Posterior vena cava (tissue), 2 donors: ENCODE data around the gene SLC13A3. TPM values are rescaled to one million over a fixed set of nuclear protein-coding genes. Genes with fewer than 3 reads are reported as not detected.
A peak's percentile ranks its signal among the peaks of the same experiment; 100 is the strongest.

Experiments used
- DNase-seq: peaks from one replicate; pipeline ENCODE4 v3.0.0-alpha.2; 2020; ENCODE audit warnings: low spot score
- intact Hi-C, 2 donors: fragments of 100-400 bp; cut with DNase I; formaldehyde crosslinking; loops; one replicate each; pipeline versions ENCODE4 v1.14.1 to v1.14.2; 2022 to 2023
- total RNA-seq, 2 donors: library from RNA; stranded (reverse); fragmentation: NEBNext Ultra II Directional; extraction: Animal tissue kit (Norgen Biotek cat#: 25700); gene quantifications; one replicate each; pipeline ENCODE4 v1.2.1, GENCODE V29; 2021
- donor health status: DM: yes; HTN: yes; CAD: no.
- donor health status: DM: yes; HTN: yes; CAD: no.

Gene SLC13A3
- total RNA-seq, 2 donors from 2014 or later, result 1.7 to 2.3 TPM

- DNase-seq, result no peak
- intact Hi-C loops, result no loop called here
These were observed 60.8 kb downstream of the SLC13A3 start for GRCh38 chr20:46590443-46590842.

GRCh38 chr20:46588532-46589511, 62.4 kb downstream of the SLC13A3 start:
- intact Hi-C loops, result no loop called here
- no peak for DNase-seq

DNA sequence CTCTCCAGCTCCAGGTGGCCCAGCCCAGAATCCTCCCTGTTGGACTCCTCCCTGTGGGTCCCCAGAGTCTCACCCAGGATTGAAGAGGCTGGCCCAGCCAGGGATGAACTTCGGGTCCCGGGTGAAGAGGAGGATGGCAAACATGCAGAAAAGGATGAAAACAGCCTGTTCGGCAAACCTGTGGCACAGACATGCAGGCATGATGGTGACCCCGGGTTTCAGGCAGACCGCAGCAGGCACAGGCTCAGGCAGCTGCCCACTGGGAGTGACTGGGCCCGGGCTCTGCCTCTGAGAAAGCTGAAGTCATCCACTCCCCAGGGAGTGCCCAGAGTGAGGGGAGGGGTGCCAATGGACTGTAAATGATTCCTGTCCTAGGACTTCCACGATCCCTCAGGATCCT, 63.3 kb downstream of the SLC13A3 start:
- DNase-seq, result no peak
- intact Hi-C loops, result no loop called here

DNA sequence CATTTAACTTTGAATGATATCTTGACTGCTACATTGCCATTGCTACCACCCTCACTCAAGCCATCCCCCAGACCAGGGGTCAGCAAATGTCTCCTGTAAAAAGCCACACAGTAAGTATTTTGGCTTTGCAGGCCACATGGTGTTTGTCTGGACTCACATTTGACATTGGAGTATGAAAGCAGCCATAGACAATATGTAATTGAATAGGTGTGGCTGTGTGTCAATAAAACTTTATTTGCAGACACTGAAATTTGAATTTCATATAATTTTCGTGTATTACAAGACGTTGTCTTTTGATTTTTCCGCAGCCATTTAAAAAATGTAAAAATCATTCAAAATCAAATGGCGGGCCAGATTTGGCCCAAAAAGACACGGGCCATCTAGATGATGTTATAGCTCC, 64.5 kb downstream of the SLC13A3 start:
- intact Hi-C loops, result no loop called here
- DNase-seq, result no peak

GRCh38 chr20:46584508-46584907, 66.8 kb downstream of the SLC13A3 start:
- intact Hi-C loops, result no loop called here
- no peak for DNase-seq

GRCh38 chr20:46583411-46584214, 67.6 kb downstream of the SLC13A3 start:
- DNase-seq, result no peak
- intact Hi-C loops, result no loop called here

DNA sequence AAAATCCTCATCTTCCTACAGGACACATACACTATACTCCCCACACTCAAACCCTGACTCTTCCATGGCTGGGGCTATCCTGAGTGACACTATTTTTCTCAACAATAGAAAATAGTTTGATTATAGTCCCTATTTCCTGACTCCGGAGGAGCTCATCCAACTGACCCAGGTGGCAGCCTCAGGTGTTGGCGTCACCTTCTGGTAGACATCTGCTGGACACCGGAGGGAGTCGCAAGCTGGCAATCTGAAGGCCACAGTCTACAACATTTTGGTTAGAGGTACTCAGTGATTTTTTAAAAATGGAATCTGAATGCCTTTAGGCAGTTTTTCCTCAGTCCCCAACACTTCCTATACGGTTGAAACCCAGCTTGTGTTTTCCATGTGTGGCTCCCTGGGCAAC, 68.6 kb downstream of the SLC13A3 start:
- intact Hi-C loops, result no loop called here
- DNase-seq, result no peak

GRCh38 chr20:46581391-46581790, 69.9 kb downstream of the SLC13A3 start:
- no peak for DNase-seq
- intact Hi-C loops, result no loop called here

- intact Hi-C loops, result no loop called here
- DNase-seq, result no peak
These were observed 70.5 kb downstream of the SLC13A3 start for GRCh38 chr20:46580613-46581205.

GRCh38 chr20:46578745-46579144, 72.5 kb downstream of the SLC13A3 start:
- intact Hi-C loops, result no loop called here
- DNase-seq, result no peak

DNA sequence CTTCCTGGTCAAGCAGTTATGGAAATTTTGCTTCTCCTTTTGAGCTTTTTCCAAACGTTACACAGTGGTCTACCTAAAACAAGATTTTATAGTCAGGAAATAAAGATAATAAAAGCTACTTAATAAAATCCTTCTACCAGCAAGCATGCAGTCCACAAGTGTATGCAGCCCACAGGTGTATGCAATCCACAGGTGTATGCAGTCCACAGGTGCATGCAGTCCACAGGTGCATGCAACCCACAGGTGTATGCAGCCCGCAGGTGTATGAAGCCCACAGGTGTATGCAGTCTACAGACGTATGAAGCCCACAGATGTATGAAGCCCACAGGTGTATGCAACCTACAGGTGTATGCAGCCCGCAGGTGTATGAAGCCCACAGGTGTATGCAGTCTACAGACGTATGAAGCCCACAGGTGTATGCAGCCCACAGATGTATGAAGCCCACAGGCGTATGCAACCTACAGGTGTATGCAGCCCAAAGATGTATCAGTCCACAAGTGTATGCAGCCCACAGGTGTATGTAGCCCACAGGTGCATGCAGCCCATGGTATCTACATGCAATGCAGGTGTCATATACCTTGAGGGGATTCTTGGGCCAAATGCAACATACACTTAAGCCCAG, 74.4 kb downstream of the SLC13A3 start:
- intact Hi-C loops, result no loop called here
- DNase-seq, result no peak

DNA sequence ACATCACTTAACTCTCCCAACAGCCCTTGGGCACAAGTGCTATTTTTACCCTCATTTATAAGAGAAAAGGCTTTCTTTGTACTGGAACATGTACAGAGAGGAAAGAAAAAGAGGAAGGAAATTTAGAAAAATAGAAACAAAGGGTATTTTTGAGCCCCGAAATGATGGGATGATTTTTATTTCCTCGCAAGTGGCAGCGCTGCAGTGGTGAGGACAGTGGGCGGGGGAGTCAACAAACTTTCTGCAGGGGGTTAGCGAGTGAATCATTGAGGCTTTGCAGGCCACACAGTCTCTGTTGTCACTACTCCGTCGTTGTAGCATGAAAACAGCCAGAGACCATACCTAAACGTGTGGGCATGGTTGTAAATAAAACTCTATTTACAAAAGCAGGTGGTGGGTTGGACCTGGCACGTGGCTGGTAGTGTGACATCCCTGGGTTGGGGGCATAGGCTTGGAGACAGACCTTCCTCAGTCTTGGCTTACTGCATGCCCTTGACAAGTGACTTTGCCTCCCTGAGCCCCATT, 75.3 kb downstream of the SLC13A3 start:
- DNase-seq, result no peak

GRCh38 chr20:46575394-46575793, 75.9 kb downstream of the SLC13A3 start:
- no peak for DNase-seq
- intact Hi-C loops, result no loop called here

More for the DNA sequence above, 75.3 kb downstream of the SLC13A3 start:
- intact Hi-C loops, result no loop called here

- DNase-seq, result no peak
- intact Hi-C loops, result no loop called here
These were observed 77.3 kb downstream of the SLC13A3 start for GRCh38 chr20:46573788-46574584.

DNA sequence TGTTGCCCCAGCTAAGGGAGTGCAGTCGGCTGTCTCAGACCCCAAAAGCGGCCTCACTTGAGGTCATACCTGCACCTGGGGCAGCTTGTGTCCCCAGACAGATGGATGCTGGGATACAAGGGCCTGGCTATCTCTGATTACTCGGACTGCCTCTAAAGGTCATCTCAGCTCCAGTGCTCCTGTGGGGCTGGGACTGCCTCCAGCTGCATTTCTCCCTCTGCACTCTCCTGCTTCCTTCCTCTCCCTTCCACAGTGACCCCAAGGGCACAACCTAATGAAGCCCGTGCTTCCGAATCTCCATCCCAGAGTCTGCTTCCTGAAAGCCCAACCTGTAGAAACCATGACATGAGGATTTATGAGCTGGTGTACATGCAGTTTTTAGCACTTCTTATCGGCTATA, 78.0 kb downstream of the SLC13A3 start:
- intact Hi-C loops, result no loop called here
- no peak for DNase-seq

- intact Hi-C loops, result no loop called here
- no peak for DNase-seq
These were observed 78.5 kb downstream of the SLC13A3 start for GRCh38 chr20:46572790-46573189.

GRCh38 chr20:46572153-46572552, 79.1 kb downstream of the SLC13A3 start:
- intact Hi-C loops, result no loop called here
- peak; percentile 54 for DNase-seq

GRCh38 chr20:46571418-46571817, 79.8 kb downstream of the SLC13A3 start:
- DNase-seq, result no peak
- intact Hi-C loops, result no loop called here

- intact Hi-C loops, result no loop called here
These were observed 80.3 kb downstream of the SLC13A3 start for GRCh38 chr20:46570956-46571355.

More at GRCh38 chr20:46570956-46571355, 80.3 kb downstream of the SLC13A3 start:
- DNase-seq, result no peak
